Skin epidermis (tissue), 12 donors: ENCODE results near the gene GMPPA.

ENCODE experiments used
- H3K27ac ChIP-seq, 21 experiments: fragments of 200-600 bp; sonication (generic) in 11 of 21; one replicate each; pipeline ENCODE4 v1.5.0; 2020; ENCODE audit warnings: mild to moderate bottlenecking in 3 of 21, inconsistent platforms in 2 of 21, moderate library complexity in 2 of 21
- H3K4me3 ChIP-seq, 7 experiments: fragments of 200-600 bp; sonication (generic) in 2 of 7; one replicate each; pipeline ENCODE4 v1.5.0; 2020; ENCODE audit warnings: inconsistent platforms in 2 of 7, mild to moderate bottlenecking in 2 of 7, moderate library complexity in 1 of 7

GMPPA gene

GRCh38 chr2:219483451-219484342 lies 15.0 kb upstream of the GMPPA start:
- no peak overlapping the region for H3K27ac ChIP-seq

GRCh38 chr2:219484343-219485200 lies 14.1 kb upstream of the GMPPA start:
- H3K4me3 ChIP-seq: peak overlapping the region in 2 of 7 experiments; percentile 7 to 23
- H3K27ac ChIP-seq: no peak overlapping the region

More at GRCh38 chr2:219483451-219484342, 15.0 kb upstream of the GMPPA start:
- no peak overlapping the region for H3K4me3 ChIP-seq

- Histone ChIP-seq H3K4me3 (no peak overlapping the region), H3K27ac (no peak overlapping the region)
Measured at GRCh38 chr2:219485201-219485580, 13.5 kb upstream of the GMPPA start.

GRCh38 chr2:219486380-219486959 lies 12.2 kb upstream of the GMPPA start:
- Histone ChIP-seq H3K27ac (no peak overlapping the region), H3K4me3 (no peak overlapping the region)

- H3K4me3 ChIP-seq: no peak overlapping the region
- no peak overlapping the region for H3K27ac ChIP-seq
Measured at GRCh38 chr2:219488149-219488843, 10.4 kb upstream of the GMPPA start.

- H3K4me3 ChIP-seq: no peak overlapping the region
- no peak overlapping the region for H3K27ac ChIP-seq
Measured at GRCh38 chr2:219488844-219489194, 9.9 kb upstream of the GMPPA start.

GRCh38 chr2:219489315-219489714 lies 9.4 kb upstream of the GMPPA start:
- Histone ChIP-seq H3K4me3 (no peak overlapping the region), H3K27ac (no peak overlapping the region)

GRCh38 chr2:219490186-219490585 lies 8.5 kb upstream of the GMPPA start:
- Histone ChIP-seq H3K27ac (no peak overlapping the region), H3K4me3 (no peak overlapping the region)

GRCh38 chr2:219490600-219491130 lies 8.0 kb upstream of the GMPPA start:
- no peak overlapping the region for H3K4me3 ChIP-seq
- H3K27ac ChIP-seq: no peak overlapping the region

GRCh38 chr2:219491278-219491963 lies 7.3 kb upstream of the GMPPA start:
- H3K4me3 ChIP-seq: no peak overlapping the region
- no peak overlapping the region for H3K27ac ChIP-seq

GRCh38 chr2:219492575-219492974 lies 6.1 kb upstream of the GMPPA start:
- Histone ChIP-seq H3K27ac (no peak overlapping the region), H3K4me3 (no peak overlapping the region)

GRCh38 chr2:219493086-219493485 lies 5.6 kb upstream of the GMPPA start:
- H3K4me3 ChIP-seq: no peak overlapping the region
- H3K27ac ChIP-seq: no peak overlapping the region

GRCh38 chr2:219494952-219495530 lies 3.6 kb upstream of the GMPPA start:
- H3K4me3 ChIP-seq: no peak overlapping the region
- H3K27ac ChIP-seq: no peak overlapping the region

- H3K27ac ChIP-seq: no peak overlapping the region
- no peak overlapping the region for H3K4me3 ChIP-seq
Measured at GRCh38 chr2:219495531-219496122, 3.1 kb upstream of the GMPPA start.

GRCh38 chr2:219496247-219496824 lies 2.4 kb upstream of the GMPPA start:
- no peak overlapping the region for H3K27ac ChIP-seq
- H3K4me3 ChIP-seq: no peak overlapping the region

- Histone ChIP-seq H3K27ac (peak overlapping the region in 1 of 21 experiments; percentile 84), H3K4me3 (peak overlapping the region in 1 of 7 experiments; percentile 69)
Measured at GRCh38 chr2:219496825-219497494, 1.7 kb upstream of the GMPPA start.

- peak overlapping the region; percentile 45 to 69 (median 64) for H3K4me3 ChIP-seq
- peak overlapping the region; percentile 46 to 96 (median 88) for H3K27ac ChIP-seq
Measured at GRCh38 chr2:219497495-219498279, 1.0 kb upstream of the GMPPA start.
